Activated naive CD4-positive, alpha-beta T cell treated with anti-CD3 and anti-CD28 coated beads, Interleukin-2, amount 50 U/mL, for 24 hours (primary cell): ENCODE results near the gene MYB.
"Not testable (repeated sequence)": the region's sequence is repeated elsewhere in the genome, so short reads cannot be mapped to it uniquely, and the experiment has no call there.

ENCODE experiments used
- H3K27ac Mint-ChIP-seq: one replicate; pipeline ENCODE4 v1.8.0; 2021; ENCODE audit warnings: mild to moderate bottlenecking, mixed read lengths
- H3K27me3 Mint-ChIP-seq: one replicate; pipeline ENCODE4 v1.8.0; 2021; ENCODE audit warnings: mixed read lengths
- H3K36me3 Mint-ChIP-seq: one replicate; pipeline ENCODE4 v1.8.0; 2021; ENCODE audit warnings: mixed read lengths
- H3K4me1 Mint-ChIP-seq: one replicate; pipeline ENCODE4 v1.8.0; 2021; ENCODE audit warnings: mixed read lengths
- H3K4me3 Mint-ChIP-seq: one replicate; pipeline ENCODE4 v1.8.0; 2021; ENCODE audit warnings: mild to moderate bottlenecking, mixed read lengths
- H3K9me3 Mint-ChIP-seq: one replicate; pipeline ENCODE4 v1.8.0; 2021; ENCODE audit warnings: mixed read lengths

MYB gene

DNA sequence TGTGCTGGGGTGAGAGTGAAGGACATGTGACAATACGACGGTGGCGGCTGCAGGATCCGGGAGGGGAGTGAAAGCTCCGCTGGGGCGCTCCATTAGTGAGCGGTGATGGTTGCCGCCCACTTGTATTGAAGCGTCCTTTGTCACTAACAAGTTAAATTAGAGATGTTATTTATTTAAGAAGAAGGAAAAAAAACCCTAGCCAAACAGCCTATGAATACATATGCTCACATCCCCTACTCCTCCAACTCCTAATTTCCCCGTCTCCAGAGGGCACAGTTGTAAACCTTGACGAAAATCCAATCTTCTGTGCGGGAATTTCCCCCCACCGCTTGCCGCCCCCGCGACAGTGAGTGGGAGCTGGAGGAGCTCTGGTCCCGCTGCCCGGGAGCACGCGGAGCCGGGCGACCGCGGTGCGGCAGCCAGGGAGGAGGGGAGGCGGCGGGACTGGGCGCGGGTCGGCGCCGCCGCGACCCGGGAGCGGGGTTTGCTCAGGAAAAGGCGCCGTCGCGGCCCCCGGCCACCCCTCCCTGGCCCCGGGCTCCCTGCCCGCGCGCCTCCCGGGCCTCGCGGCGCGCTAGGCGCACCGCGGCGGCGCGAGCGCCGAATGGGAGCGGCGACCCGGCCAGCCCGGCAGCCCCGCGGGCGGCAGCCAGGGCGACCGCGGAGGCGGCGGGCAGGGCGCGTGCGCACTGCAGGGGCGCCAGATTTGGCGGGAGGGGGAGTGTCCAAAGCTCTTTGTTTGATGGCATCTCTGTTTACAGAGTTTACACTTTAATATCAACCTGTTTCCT, at the start of gene MYB:
MYB (plus strand) TSS at position 767 of the 791 bp plus-strand sequence. CDS start 206 bp downstream, outside the sequence.
- H3K4me1 Mint-ChIP-seq, result peaks cover 48% of the 10 kb centered on the region
- H3K27me3 Mint-ChIP-seq, result no peaks in the 10 kb centered on the region
- no peaks in the 10 kb centered on the region for H3K36me3 Mint-ChIP-seq
- peak within 1 kb of the TSS; percentile 97 for H3K4me3 Mint-ChIP-seq
- H3K9me3 Mint-ChIP-seq, result no peaks in the 10 kb centered on the region
- H3K27ac Mint-ChIP-seq, result peak within 1 kb of the TSS; percentile 97

DNA sequence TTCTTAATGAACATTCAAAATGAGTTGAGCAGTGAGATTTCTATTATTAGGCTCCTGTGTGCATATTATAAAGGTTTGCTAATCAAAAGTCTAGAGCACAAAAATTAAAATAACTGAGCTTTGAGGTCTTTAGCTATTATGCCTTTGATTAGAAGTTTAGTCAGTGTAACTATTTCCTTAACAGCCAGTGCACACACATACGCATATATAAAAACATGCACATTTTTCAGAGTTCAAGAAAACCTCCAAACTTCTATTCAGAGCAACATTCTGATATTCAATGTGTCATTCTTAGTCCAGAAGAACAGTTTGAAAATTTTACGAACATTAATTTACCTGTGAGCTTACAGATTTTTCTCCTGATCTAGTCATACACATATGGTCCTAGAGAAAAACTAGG, 48.3 kb upstream of the MYB start:
- no peaks in the 10 kb centered on the region for H3K9me3 Mint-ChIP-seq
- no peak overlapping the region for H3K4me3 Mint-ChIP-seq
- H3K27me3 Mint-ChIP-seq, result no peaks in the 10 kb centered on the region
- peaks cover 2% of the 10 kb centered on the region for H3K36me3 Mint-ChIP-seq
- H3K4me1 Mint-ChIP-seq, result peaks cover 54% of the 10 kb centered on the region
- no peak overlapping the region for H3K27ac Mint-ChIP-seq

GRCh38 chr6:135135835-135136234, 45.3 kb upstream of the MYB start:
- Mint-ChIP-seq H3K27me3 (no peaks in the 10 kb centered on the region), H3K4me1 (peaks cover 40% of the 10 kb centered on the region), H3K36me3 (no peaks in the 10 kb centered on the region), H3K9me3 (no peaks in the 10 kb centered on the region), H3K4me3 (no peak overlapping the region), H3K27ac (peak overlapping the region; percentile 30)

DNA sequence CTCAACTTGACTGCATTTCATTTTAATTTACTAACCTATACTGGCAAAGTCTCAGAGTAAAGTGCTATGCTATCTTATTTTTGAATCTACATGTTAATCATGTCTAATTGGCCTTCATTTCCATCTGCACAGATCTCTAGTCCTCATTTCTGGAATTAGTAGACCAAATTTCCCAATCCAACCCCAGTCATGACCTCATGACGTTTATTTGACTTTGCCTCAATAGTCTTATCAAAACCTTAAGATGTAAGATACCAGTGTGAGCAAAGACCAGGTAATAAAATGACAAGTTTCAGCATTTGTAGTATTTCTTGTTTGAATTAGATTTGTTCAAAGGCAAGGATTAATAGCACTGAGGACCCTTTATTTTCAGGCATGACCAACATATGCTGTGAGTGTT, 43.3 kb upstream of the MYB start:
- Mint-ChIP-seq H3K27ac (no peak overlapping the region), H3K4me3 (no peak overlapping the region), H3K4me1 (peaks cover 46% of the 10 kb centered on the region), H3K27me3 (no peaks in the 10 kb centered on the region), H3K9me3 (no peaks in the 10 kb centered on the region), H3K36me3 (no peaks in the 10 kb centered on the region)

GRCh38 chr6:135141182-135141581, 39.9 kb upstream of the MYB start:
- no peaks in the 10 kb centered on the region for H3K36me3 Mint-ChIP-seq
- H3K4me3 Mint-ChIP-seq, result no peak overlapping the region
- no peaks in the 10 kb centered on the region for H3K27me3 Mint-ChIP-seq
- H3K4me1 Mint-ChIP-seq, result peaks cover 52% of the 10 kb centered on the region
- no peak overlapping the region for H3K27ac Mint-ChIP-seq
- H3K9me3 Mint-ChIP-seq, result no peaks in the 10 kb centered on the region

GRCh38 chr6:135141728-135142127, 39.4 kb upstream of the MYB start:
- no peak overlapping the region for H3K4me3 Mint-ChIP-seq
- peaks cover 55% of the 10 kb centered on the region for H3K4me1 Mint-ChIP-seq
- H3K9me3 Mint-ChIP-seq, result no peaks in the 10 kb centered on the region
- H3K27me3 Mint-ChIP-seq, result no peaks in the 10 kb centered on the region
- no peaks in the 10 kb centered on the region for H3K36me3 Mint-ChIP-seq
- no peak overlapping the region for H3K27ac Mint-ChIP-seq

GRCh38 chr6:135142232-135142631, 38.9 kb upstream of the MYB start:
- H3K27me3 Mint-ChIP-seq, H3K9me3 Mint-ChIP-seq, H3K4me3 Mint-ChIP-seq, H3K27ac Mint-ChIP-seq, H3K36me3 Mint-ChIP-seq: not testable (repeated sequence)
- peaks cover 52% of the 10 kb centered on the region for H3K4me1 Mint-ChIP-seq

GRCh38 chr6:135144673-135145062, 36.4 kb upstream of the MYB start:
- H3K27ac Mint-ChIP-seq, result peak overlapping the region; percentile 97
- no peaks in the 10 kb centered on the region for H3K36me3 Mint-ChIP-seq
- H3K4me3 Mint-ChIP-seq, result no peak overlapping the region

DNA sequence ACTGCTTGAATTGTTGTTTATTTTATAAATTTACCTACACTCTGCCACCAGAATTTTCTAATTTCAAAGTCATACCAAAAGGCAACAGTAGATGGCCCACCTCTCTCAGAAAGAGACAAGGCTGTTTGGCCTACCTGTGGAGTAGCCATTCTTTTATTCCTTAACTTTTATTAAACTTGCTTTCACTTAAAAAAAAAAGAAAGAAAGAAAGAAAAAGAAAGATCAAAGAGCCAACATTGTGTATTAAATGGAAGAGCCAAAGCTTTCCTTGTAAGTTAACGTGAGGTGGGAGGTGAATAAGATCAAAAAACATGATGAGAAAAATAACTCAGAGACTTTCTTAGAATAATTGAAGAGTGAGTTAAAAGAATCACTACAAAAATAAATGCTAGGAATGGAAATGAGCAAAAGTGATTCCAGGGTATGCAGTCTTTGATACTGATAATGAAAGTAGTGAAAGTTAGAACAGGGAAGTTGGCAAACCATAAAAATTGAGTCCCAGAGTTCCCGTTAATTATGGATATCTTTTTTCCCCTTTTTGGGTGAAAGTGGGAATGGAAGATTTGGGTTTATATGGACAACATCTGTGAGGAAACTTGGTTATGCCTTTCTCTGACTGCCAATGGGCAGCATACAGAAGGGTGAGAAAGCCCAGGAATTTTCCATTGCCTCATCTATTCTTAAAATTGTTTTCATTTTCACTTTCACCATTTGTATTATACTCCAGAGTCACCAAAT, 35.9 kb upstream of the MYB start:
- Mint-ChIP-seq H3K4me1 (peaks cover 61% of the 10 kb centered on the region), H3K27me3 (no peaks in the 10 kb centered on the region), H3K9me3 (no peaks in the 10 kb centered on the region), H3K4me3 (peak overlapping the region; percentile 79), H3K36me3 (no peaks in the 10 kb centered on the region), H3K27ac (peak overlapping the region; percentile 97)

More at GRCh38 chr6:135144673-135145062, 36.4 kb upstream of the MYB start:
- peaks cover 62% of the 10 kb centered on the region for H3K4me1 Mint-ChIP-seq
- H3K27me3 Mint-ChIP-seq, result no peaks in the 10 kb centered on the region
- H3K9me3 Mint-ChIP-seq, result no peaks in the 10 kb centered on the region

DNA sequence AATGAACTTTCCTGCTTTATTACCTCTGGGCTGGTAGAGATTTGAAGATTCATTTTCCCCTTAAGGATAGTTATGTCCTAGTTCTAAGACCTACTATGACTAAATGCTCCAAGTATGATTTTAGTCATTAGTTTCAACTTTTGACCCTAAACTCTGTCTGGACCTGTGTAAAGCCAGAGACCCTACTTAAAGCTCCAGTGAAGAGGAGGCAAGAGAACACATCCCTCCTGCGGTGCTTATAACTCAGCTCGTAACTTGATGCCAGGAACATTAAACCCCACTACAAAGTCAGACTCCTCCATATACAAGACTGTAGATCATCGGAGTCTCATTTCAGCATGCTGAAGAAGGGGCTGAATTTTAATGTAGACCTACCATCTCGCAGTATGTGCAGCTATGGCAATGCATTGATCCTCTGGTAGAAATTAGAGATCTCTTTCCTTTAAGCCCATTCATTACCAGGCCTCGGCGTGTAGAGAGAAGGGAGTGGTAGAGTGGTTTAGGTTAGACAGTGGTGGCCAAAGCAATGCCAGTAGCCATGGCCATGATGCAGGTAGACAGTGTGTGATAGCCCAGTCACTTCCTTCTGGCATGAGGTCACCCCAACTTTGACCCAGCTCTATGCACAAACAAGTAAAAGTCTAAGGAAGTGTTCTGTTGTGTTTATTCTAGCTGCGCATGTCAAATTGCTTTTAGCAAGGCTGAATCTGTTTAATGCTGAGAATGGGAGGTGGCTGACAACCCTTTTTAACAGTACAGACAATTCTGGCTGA, 34.8 kb upstream of the MYB start:
- H3K36me3 Mint-ChIP-seq, result no peaks in the 10 kb centered on the region
- H3K9me3 Mint-ChIP-seq, result no peaks in the 10 kb centered on the region
- H3K4me3 Mint-ChIP-seq, result no peak overlapping the region
- H3K4me1 Mint-ChIP-seq, result peaks cover 52% of the 10 kb centered on the region
- H3K27me3 Mint-ChIP-seq, result no peaks in the 10 kb centered on the region
- peak overlapping the region; percentile 97 for H3K27ac Mint-ChIP-seq

GRCh38 chr6:135147637-135148592, 33.2 kb upstream of the MYB start:
- peaks cover 44% of the 10 kb centered on the region for H3K4me1 Mint-ChIP-seq

DNA sequence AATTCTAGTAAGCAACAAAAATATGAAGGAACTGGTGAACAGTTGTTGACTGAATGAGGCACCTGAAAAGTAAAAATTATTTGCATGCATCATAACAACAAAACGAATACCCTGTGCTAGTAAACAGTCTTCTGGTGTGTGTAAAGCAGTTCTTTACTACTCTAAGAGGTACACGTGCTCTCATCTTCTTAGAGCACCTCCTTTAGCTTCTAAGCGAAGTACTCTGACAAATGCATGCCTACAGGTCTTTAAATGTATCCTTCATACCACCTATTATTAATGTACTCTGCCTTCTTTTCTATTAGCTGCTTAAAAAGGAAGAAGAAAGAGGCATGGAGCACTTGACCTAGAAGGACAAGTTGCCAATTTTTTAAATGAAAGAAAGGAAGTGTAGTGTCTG, 32.2 kb upstream of the MYB start:
- Mint-ChIP-seq H3K27ac (no peak overlapping the region), H3K4me1 (peaks cover 44% of the 10 kb centered on the region)

More at GRCh38 chr6:135147637-135148592, 33.2 kb upstream of the MYB start:
- H3K27ac Mint-ChIP-seq, result peak overlapping the region; percentile 9
- no peak overlapping the region for H3K4me3 Mint-ChIP-seq
- H3K9me3 Mint-ChIP-seq, result no peaks in the 10 kb centered on the region
- no peaks in the 10 kb centered on the region for H3K27me3 Mint-ChIP-seq
- H3K36me3 Mint-ChIP-seq, result no peaks in the 10 kb centered on the region

DNA sequence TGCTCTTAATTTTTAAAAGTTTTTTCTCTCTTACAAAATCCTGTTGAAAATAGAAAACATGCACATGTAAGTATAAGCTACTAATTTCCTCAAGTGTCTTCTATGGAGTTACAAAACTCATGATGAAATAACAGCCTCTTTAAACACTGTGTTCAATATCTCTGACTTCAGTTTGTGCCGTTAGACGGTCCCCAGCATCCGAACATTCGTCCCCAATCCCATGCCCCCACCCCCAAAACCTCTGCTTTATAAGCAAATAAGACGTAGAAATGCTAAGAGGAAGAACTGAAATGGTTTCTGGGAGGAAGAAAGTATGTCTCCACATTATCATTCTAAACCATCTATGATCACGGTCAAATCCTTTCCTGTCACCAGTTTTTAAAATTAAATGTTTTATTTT, 31.7 kb upstream of the MYB start:
- H3K27ac Mint-ChIP-seq, result no peak overlapping the region
- no peaks in the 10 kb centered on the region for H3K9me3 Mint-ChIP-seq
- H3K27me3 Mint-ChIP-seq, result no peaks in the 10 kb centered on the region
- no peaks in the 10 kb centered on the region for H3K36me3 Mint-ChIP-seq
- peaks cover 44% of the 10 kb centered on the region for H3K4me1 Mint-ChIP-seq
- H3K4me3 Mint-ChIP-seq, result no peak overlapping the region

More for the DNA sequence above, 32.2 kb upstream of the MYB start:
- no peaks in the 10 kb centered on the region for H3K9me3 Mint-ChIP-seq
- no peak overlapping the region for H3K4me3 Mint-ChIP-seq
- H3K27me3 Mint-ChIP-seq, result no peaks in the 10 kb centered on the region
- no peaks in the 10 kb centered on the region for H3K36me3 Mint-ChIP-seq

DNA sequence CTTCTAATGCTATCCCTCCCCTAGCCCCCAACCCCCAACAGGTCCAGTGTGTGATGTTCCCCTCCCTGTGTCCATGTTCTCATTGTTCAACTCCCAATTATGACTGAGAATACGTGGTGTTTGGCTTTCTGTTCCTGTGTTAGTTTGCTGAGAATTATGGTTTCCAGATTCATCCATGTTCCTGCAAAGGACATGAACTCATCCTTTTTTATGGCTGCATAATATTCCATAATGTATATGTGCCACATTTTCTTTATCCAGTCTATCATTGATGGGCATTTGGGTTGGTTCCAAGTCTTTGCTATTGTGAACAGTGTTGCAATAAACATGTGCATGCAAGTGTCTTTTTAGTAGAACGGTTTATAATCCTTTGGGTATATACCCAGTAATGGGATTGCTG, 30.6 kb upstream of the MYB start:
- not testable (repeated sequence) for H3K27ac Mint-ChIP-seq, H3K36me3 Mint-ChIP-seq, H3K9me3 Mint-ChIP-seq, H3K27me3 Mint-ChIP-seq, H3K4me3 Mint-ChIP-seq
- H3K4me1 Mint-ChIP-seq, result peaks cover 36% of the 10 kb centered on the region

- H3K9me3 Mint-ChIP-seq, H3K27me3 Mint-ChIP-seq, H3K36me3 Mint-ChIP-seq, H3K4me3 Mint-ChIP-seq, H3K27ac Mint-ChIP-seq, H3K4me1 Mint-ChIP-seq: not testable (repeated sequence)
Measured at GRCh38 chr6:135154125-135154524, 27.0 kb upstream of the MYB start.
